ENCODE data around the gene CEPT1.

CEPT1 gene

GRCh38 chr1:111147948-111148347, 7.9 kb downstream of the CEPT1 start:
- DNase-seq = no peak

- no peak for DNase-seq
Observed at GRCh38 chr1:111148376-111148881, 8.4 kb downstream of the CEPT1 start.

GRCh38 chr1:111151838-111152237, 11.8 kb downstream of the CEPT1 start:
- no peak for DNase-seq

GRCh38 chr1:111154021-111154999, 14.3 kb downstream of the CEPT1 start:
- DNase-seq = no peak

GRCh38 chr1:111157431-111157830, 17.4 kb downstream of the CEPT1 start:
- no peak for DNase-seq

- peak; percentile 55 for DNase-seq
Observed at GRCh38 chr1:111161843-111162487, 21.9 kb downstream of the CEPT1 start.

GRCh38 chr1:111162488-111162880, 22.5 kb downstream of the CEPT1 start:
- DNase-seq = no peak

- no peak for DNase-seq
Observed at GRCh38 chr1:111163363-111163762, 23.3 kb downstream of the CEPT1 start.

GRCh38 chr1:111164151-111164550, 24.1 kb downstream of the CEPT1 start:
- DNase-seq = no peak

GRCh38 chr1:111172463-111172862, 32.4 kb downstream of the CEPT1 start:
- no peak for DNase-seq

- DNase-seq = no peak
Observed at GRCh38 chr1:111174070-111174469, 34.0 kb downstream of the CEPT1 start.

- DNase-seq = no peak
Observed at GRCh38 chr1:111175349-111175748, 35.3 kb downstream of the CEPT1 start.

- DNase-seq = no peak
Observed at GRCh38 chr1:111176678-111177077, 36.7 kb downstream of the CEPT1 start.

GRCh38 chr1:111179968-111180533, 40.0 kb downstream of the CEPT1 start:
- DNase-seq = no peak

GRCh38 chr1:111182052-111182451, 42.0 kb downstream of the CEPT1 start:
- DNase-seq = no peak

GRCh38 chr1:111183308-111184069, 43.5 kb downstream of the CEPT1 start:
- no peak for DNase-seq

GRCh38 chr1:111184663-111185062, 44.6 kb downstream of the CEPT1 start:
- DNase-seq = no peak

- DNase-seq = no peak
Observed at GRCh38 chr1:111190931-111191451, 51.0 kb downstream of the CEPT1 start.

- DNase-seq = no peak
Observed at GRCh38 chr1:111191496-111191895, 51.5 kb downstream of the CEPT1 start.

- no peak for DNase-seq
Observed at GRCh38 chr1:111192074-111192473, 52.1 kb downstream of the CEPT1 start.

- DNase-seq = no peak
Observed at GRCh38 chr1:111192658-111193519, 52.9 kb downstream of the CEPT1 start.

Measured in NCI-H1694 (cell line).